ENCODE measurements around the gene EMC10. TPM values are rescaled to one million over a fixed set of nuclear protein-coding genes. Genes with fewer than 3 reads are reported as not detected.

The EMC10 gene
- total RNA-seq, 1 experiment from 2014 or later = 127 TPM

- DNase-seq = no peak
- H3K36me3 ChIP-seq = no peaks in the 10 kb centered on the region
- H3K9me3 ChIP-seq = peaks cover 14% of the 10 kb centered on the region
- H3K27me3 ChIP-seq = no peaks in the 10 kb centered on the region
- no peak overlapping the region for H3K4me3 ChIP-seq
Measured at GRCh38 chr19:50536662-50537305, 60.5 kb downstream of the EMC10 start.

- Histone ChIP-seq H3K9me3 (peaks cover 12% of the 10 kb centered on the region), H3K27me3 (no peaks in the 10 kb centered on the region), H3K36me3 (no peaks in the 10 kb centered on the region), H3K4me3 (no peak overlapping the region)
- no peak for DNase-seq
Measured at GRCh38 chr19:50537306-50537685, 61.0 kb downstream of the EMC10 start.

- DNase-seq = peak; percentile 91
- Histone ChIP-seq H3K36me3 (no peaks in the 10 kb centered on the region), H3K4me3 (no peak overlapping the region)
Measured at GRCh38 chr19:50537769-50538230, 61.5 kb downstream of the EMC10 start.

More at GRCh38 chr19:50537769-50538230, 61.5 kb downstream of the EMC10 start:
- peaks cover 7% of the 10 kb centered on the region; the same call in 1 of the 2 replicates for H3K9me3 ChIP-seq
- H3K27me3 ChIP-seq = no peaks in the 10 kb centered on the region

Other genes with a start within 250 kb of the EMC10 start
- gene KCNC3, start 147.1 kb upstream of the EMC10 start, total RNA-seq (2014; rRNA removed; shearing (Covaris generic); ENCODE audit: low replicate concordance) = not detected in 2 replicates
- gene NAPSA, start 110.9 kb upstream of the EMC10 start, total RNA-seq (2014; rRNA removed; shearing (Covaris generic); ENCODE audit: low replicate concordance) = 1.5 TPM in 1 of 2 replicates, not detected in the other
- gene NR1H2, start 100.0 kb upstream of the EMC10 start, total RNA-seq (2014; rRNA removed; shearing (Covaris generic); ENCODE audit: low replicate concordance) = 113 and 173 TPM in 2 replicates
- gene POLD1, start 92.2 kb upstream of the EMC10 start, total RNA-seq (2014; rRNA removed; shearing (Covaris generic); ENCODE audit: low replicate concordance) = 44.1 and 117 TPM in 2 replicates
- not detected in 2 replicates for gene SPIB, start 57.6 kb upstream of the EMC10 start, total RNA-seq (2014; rRNA removed; shearing (Covaris generic); ENCODE audit: low replicate concordance)
- gene MYBPC2, start 43.6 kb upstream of the EMC10 start, total RNA-seq (2014; rRNA removed; shearing (Covaris generic); ENCODE audit: low replicate concordance) = 0.03 TPM in 1 of 2 replicates, not detected in the other
- gene GARIN5A, start 341 bp downstream of the EMC10 start, total RNA-seq (2014; rRNA removed; shearing (Covaris generic); ENCODE audit: low replicate concordance) = 1.2 TPM in 1 of 2 replicates, not detected in the other
- gene JOSD2, start 34.7 kb downstream of the EMC10 start, total RNA-seq (2014; rRNA removed; shearing (Covaris generic); ENCODE audit: low replicate concordance) = 92.8 and 140 TPM in 2 replicates
- not detected in 2 replicates for gene ASPDH, start 37.4 kb downstream of the EMC10 start, total RNA-seq (2014; rRNA removed; shearing (Covaris generic); ENCODE audit: low replicate concordance)
- 1.1 and 1.7 TPM in 2 replicates for gene LRRC4B, start 91.9 kb downstream of the EMC10 start, total RNA-seq (2014; rRNA removed; shearing (Covaris generic); ENCODE audit: low replicate concordance)
- gene SYT3, start 163.4 kb downstream of the EMC10 start, total RNA-seq (2014; rRNA removed; shearing (Covaris generic); ENCODE audit: low replicate concordance) = not detected in 2 replicates
- gene C19orf81, start 172.9 kb downstream of the EMC10 start, total RNA-seq (2014; rRNA removed; shearing (Covaris generic); ENCODE audit: low replicate concordance) = 0.33 TPM in 1 of 2 replicates, not detected in the other
- gene SHANK1, start 243.3 kb downstream of the EMC10 start, total RNA-seq (2014; rRNA removed; shearing (Covaris generic); ENCODE audit: low replicate concordance) = 3.1 and 3.6 TPM in 2 replicates
- gene CLEC11A, start 246.9 kb downstream of the EMC10 start, total RNA-seq (2014; rRNA removed; shearing (Covaris generic); ENCODE audit: low replicate concordance) = 105 and 139 TPM in 2 replicates

Measured in MG63 (cell line).